ENCODE results near the gene INCA1.

DNA sequence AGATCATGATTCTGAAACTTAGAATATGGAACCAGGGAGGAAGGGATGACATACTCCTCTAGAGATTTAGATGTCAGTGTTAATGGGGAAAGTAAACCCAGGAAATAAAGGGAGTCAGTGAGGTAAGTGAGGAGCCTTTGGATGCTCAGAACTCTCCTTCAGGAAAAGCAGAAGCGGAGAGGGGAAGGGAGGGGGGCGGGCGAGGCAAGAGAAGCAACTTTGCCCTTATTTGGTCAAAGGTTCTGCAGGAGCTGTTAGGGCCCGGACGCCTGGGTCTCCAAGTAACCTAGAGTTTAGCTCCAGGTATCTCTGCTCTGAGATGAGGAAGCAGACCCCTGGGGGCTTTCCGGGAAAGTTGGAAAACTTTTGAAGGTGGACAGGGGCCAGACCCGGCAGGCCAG is 50.3 kb downstream of the INCA1 start:
- TF ChIP-seq POLR2A (IDR thresholded peaks at IDR 0.05; ENCODE audit: low read length) (no peak), GATA1 (IDR thresholded peaks at IDR 0.05; ENCODE audit: low read depth, low read length) (no peak)

All from erythroblast (primary cell).